HUES48 (cell line): Measurements from ENCODE around the gene RASGRF2.
"Not testable (repeated sequence)": the region's sequence is repeated elsewhere in the genome, so short reads cannot be mapped to it uniquely, and the experiment has no call there.

ENCODE experiments used
- H3K27ac ChIP-seq: one replicate; pipeline ENCODE4 v1.7.0; 2013; ENCODE audit warnings: low read depth, low read length, inconsistent platforms
- H3K27me3 ChIP-seq: 2 replicates; pipeline ENCODE4 v1.6.1; 2013; ENCODE audit warnings: mild to moderate bottlenecking, low read length; ENCODE audit not compliant: control insufficient read depth, insufficient read depth
- H3K36me3 ChIP-seq: 2 replicates; pipeline ENCODE4 v1.6.1; 2013; ENCODE audit warnings: low read length; ENCODE audit not compliant: control insufficient read depth, insufficient read depth
- H3K4me1 ChIP-seq: 2 replicates; pipeline ENCODE4 v1.6.1; 2013; ENCODE audit warnings: mild to moderate bottlenecking, low read length; ENCODE audit not compliant: control insufficient read depth, insufficient read depth
- H3K4me3 ChIP-seq: 2 replicates; pipeline ENCODE4 v1.5.1; 2013; ENCODE audit warnings: mild to moderate bottlenecking, low read depth, low read length
- H3K9ac ChIP-seq: 2 replicates; pipeline ENCODE4 v1.6.1; 2013; ENCODE audit warnings: mild to moderate bottlenecking, low read depth, low read length, moderate library complexity
- H3K9me3 ChIP-seq: 2 replicates; pipeline ENCODE4 v1.6.1; 2013; ENCODE audit warnings: low read length; ENCODE audit not compliant: control insufficient read depth, insufficient read depth

The RASGRF2 gene

GRCh38 chr5:81045389-81045807, 85.2 kb downstream of the RASGRF2 start:
- Histone ChIP-seq H3K27me3 (no peaks in the 10 kb centered on the region), H3K27ac (no peak overlapping the region), H3K4me1 (no peaks in the 10 kb centered on the region), H3K36me3 (no peaks in the 10 kb centered on the region), H3K9me3 (no peaks in the 10 kb centered on the region), H3K4me3 (no peak overlapping the region), H3K9ac (no peak overlapping the region)

- no peaks in the 10 kb centered on the region for H3K27me3 ChIP-seq
- no peak overlapping the region for H3K4me3 ChIP-seq
- H3K4me1 ChIP-seq, result no peaks in the 10 kb centered on the region
- no peak overlapping the region for H3K9ac ChIP-seq
- H3K36me3 ChIP-seq, result no peaks in the 10 kb centered on the region
- no peaks in the 10 kb centered on the region for H3K9me3 ChIP-seq
- no peak overlapping the region for H3K27ac ChIP-seq
Observed at GRCh38 chr5:81046041-81046440, 85.9 kb downstream of the RASGRF2 start.

- Histone ChIP-seq H3K27ac (no peak overlapping the region), H3K9ac (no peak overlapping the region), H3K9me3 (0 out of 2 replicates have a peak, but pooled peaks cover 4% of the 10 kb centered on the region), H3K27me3 (no peaks in the 10 kb centered on the region), H3K4me3 (no peak overlapping the region), H3K36me3 (no peaks in the 10 kb centered on the region), H3K4me1 (no peaks in the 10 kb centered on the region)
Observed at GRCh38 chr5:81052325-81052724, 92.2 kb downstream of the RASGRF2 start.

GRCh38 chr5:81053282-81053681, 93.1 kb downstream of the RASGRF2 start:
- not testable (repeated sequence) for H3K9ac ChIP-seq, H3K9me3 ChIP-seq, H3K4me3 ChIP-seq, H3K27me3 ChIP-seq, H3K4me1 ChIP-seq, H3K27ac ChIP-seq, H3K36me3 ChIP-seq

- Histone ChIP-seq H3K9me3 (no peaks in the 10 kb centered on the region), H3K9ac (no peak overlapping the region), H3K4me3 (no peak overlapping the region), H3K27me3 (no peaks in the 10 kb centered on the region), H3K36me3 (no peaks in the 10 kb centered on the region), H3K4me1 (peaks cover 5% of the 10 kb centered on the region; the same call in 1 of the 2 replicates), H3K27ac (no peak overlapping the region)
Observed at GRCh38 chr5:81058121-81058520, 98.0 kb downstream of the RASGRF2 start.

GRCh38 chr5:81065492-81065891, 105.3 kb downstream of the RASGRF2 start:
- Histone ChIP-seq H3K27me3 (no peaks in the 10 kb centered on the region), H3K36me3 (peaks cover 8% of the 10 kb centered on the region; the same call in 1 of the 2 replicates), H3K9me3 (no peaks in the 10 kb centered on the region), H3K27ac (no peak overlapping the region), H3K4me1 (peaks cover 3% of the 10 kb centered on the region; the same call in 1 of the 2 replicates), H3K4me3 (no peak overlapping the region), H3K9ac (no peak overlapping the region)

- Histone ChIP-seq H3K9ac (no peak overlapping the region), H3K36me3 (peaks cover 8% of the 10 kb centered on the region; the same call in 1 of the 2 replicates), H3K27me3 (no peaks in the 10 kb centered on the region), H3K27ac (no peak overlapping the region), H3K4me3 (no peak overlapping the region), H3K9me3 (no peaks in the 10 kb centered on the region), H3K4me1 (peaks cover 3% of the 10 kb centered on the region; the same call in 1 of the 2 replicates)
Observed at GRCh38 chr5:81066102-81066501, 105.9 kb downstream of the RASGRF2 start.

- Histone ChIP-seq H3K9me3 (no peaks in the 10 kb centered on the region), H3K27me3 (no peaks in the 10 kb centered on the region), H3K36me3 (peaks cover 8% of the 10 kb centered on the region; the same call in 1 of the 2 replicates), H3K4me3 (no peak overlapping the region), H3K4me1 (peaks cover 3% of the 10 kb centered on the region; the same call in 1 of the 2 replicates), H3K9ac (no peak overlapping the region), H3K27ac (no peak overlapping the region)
Observed at GRCh38 chr5:81067406-81067805, 107.2 kb downstream of the RASGRF2 start.

GRCh38 chr5:81068063-81068462, 107.9 kb downstream of the RASGRF2 start:
- Histone ChIP-seq H3K27ac (no peak overlapping the region), H3K27me3 (no peaks in the 10 kb centered on the region), H3K9ac (no peak overlapping the region), H3K36me3 (peaks cover 9% of the 10 kb centered on the region; the same call in 1 of the 2 replicates), H3K4me3 (no peak overlapping the region), H3K4me1 (peaks cover 3% of the 10 kb centered on the region; the same call in 1 of the 2 replicates), H3K9me3 (no peaks in the 10 kb centered on the region)

- no peaks in the 10 kb centered on the region for H3K9me3 ChIP-seq
- H3K36me3 ChIP-seq, result peaks cover 11% of the 10 kb centered on the region; the same call in 1 of the 2 replicates
- H3K4me1 ChIP-seq, result peaks cover 3% of the 10 kb centered on the region; the same call in 1 of the 2 replicates
- H3K4me3 ChIP-seq, result no peak overlapping the region
- H3K9ac ChIP-seq, result no peak overlapping the region
- H3K27ac ChIP-seq, result no peak overlapping the region
- H3K27me3 ChIP-seq, result no peaks in the 10 kb centered on the region
Observed at GRCh38 chr5:81068635-81069034, 108.5 kb downstream of the RASGRF2 start.

- Histone ChIP-seq H3K9ac (no peak overlapping the region), H3K36me3 (peaks cover 17% of the 10 kb centered on the region), H3K27ac (no peak overlapping the region), H3K4me3 (no peak overlapping the region), H3K27me3 (no peaks in the 10 kb centered on the region), H3K4me1 (peaks cover 3% of the 10 kb centered on the region; the same call in 1 of the 2 replicates), H3K9me3 (no peaks in the 10 kb centered on the region)
Observed at GRCh38 chr5:81069990-81070389, 109.8 kb downstream of the RASGRF2 start.
